Upper lobe of right lung (tissue), 1 donor: ENCODE results near the gene SUGCT. TPM values are rescaled to one million over a fixed set of nuclear protein-coding genes. Genes with fewer than 3 reads are reported as not detected.
"Not testable (repeated sequence)": the region's sequence is repeated elsewhere in the genome, so short reads cannot be mapped to it uniquely, and the experiment has no call there.

ENCODE experiments used
- ATAC-seq: fragments of 200-7000 bp; cut with Tn5 transposase; one replicate; pipeline ENCODE4 v1.9.1; 2020; ENCODE audit warnings: mild to moderate bottlenecking, moderate library complexity
- DNase-seq: peaks from one replicate; pipeline ENCODE4 v3.0.0-alpha.2; 2020
- H3K27ac ChIP-seq: fragments of 200-600 bp; one replicate; pipeline ENCODE4 v1.8.0; 2022
- H3K27me3 ChIP-seq: fragments of 200-600 bp; one replicate; pipeline ENCODE4 v1.8.0; 2022; ENCODE audit warnings: mild to moderate bottlenecking
- H3K36me3 ChIP-seq: fragments of 200-600 bp; one replicate; pipeline ENCODE4 v1.8.0; 2022
- H3K4me1 ChIP-seq: fragments of 200-600 bp; one replicate; pipeline ENCODE4 v1.8.0; 2022
- H3K4me3 ChIP-seq: fragments of 200-600 bp; one replicate; pipeline ENCODE4 v1.8.0; 2022; ENCODE audit warnings: mild to moderate bottlenecking
- H3K9me3 ChIP-seq: fragments of 200-600 bp; one replicate; pipeline ENCODE4 v1.8.0; 2022
- CTCF ChIP-seq: fragments of 200-600 bp; IDR thresholded peaks from one replicate; pipeline ENCODE4 v1.8.0; 2022; ENCODE audit warnings: antibody characterized with exemption
- intact Hi-C: fragments of 100-400 bp; cut with DNase I; formaldehyde crosslinking; loops from one replicate; pipeline ENCODE4 v1.11.0; 2022
- total RNA-seq: library from RNA; stranded (reverse); fragmentation: NEBNext Ultra II Directional; extraction: Animal tissue kit (Norgen Biotek cat#: 25700); gene quantifications from one replicate; pipeline ENCODE4 v1.2.1, GENCODE V29; 2021
- donor health status: DM: no; HTN: yes; CAD: no; lungs with severe emphysema.

SUGCT gene
- total RNA-seq, 1 donor from 2014 or later: 4.1 TPM

- Histone ChIP-seq H3K4me1 (no peaks in the 10 kb centered on the region), H3K27ac (no peak overlapping the region), H3K9me3 (no peaks in the 10 kb centered on the region), H3K27me3 (no peaks in the 10 kb centered on the region), H3K36me3 (no peaks in the 10 kb centered on the region), H3K4me3 (no peak overlapping the region)
- ATAC-seq (no peak), DNase-seq (no peak)
- no peak for TF ChIP-seq CTCF
- intact Hi-C loops: no loop called here
Measured at GRCh38 chr7:40148671-40149070, 13.9 kb downstream of the SUGCT start.

- intact Hi-C loops: no loop called here
- no peaks in the 10 kb centered on the region for H3K27me3 ChIP-seq
- H3K27ac ChIP-seq: no peak overlapping the region
- TF ChIP-seq CTCF: no peak
- H3K36me3 ChIP-seq: no peaks in the 10 kb centered on the region
- no peak overlapping the region for H3K4me3 ChIP-seq
- no peaks in the 10 kb centered on the region for H3K4me1 ChIP-seq
- ATAC-seq: no peak
- no peak for DNase-seq
- H3K9me3 ChIP-seq: no peaks in the 10 kb centered on the region
Measured at GRCh38 chr7:40151504-40151903, 16.7 kb downstream of the SUGCT start.

GRCh38 chr7:40156988-40157387 is 22.2 kb downstream of the SUGCT start:
- Histone ChIP-seq H3K27ac (no peak overlapping the region), H3K4me1 (no peaks in the 10 kb centered on the region), H3K27me3 (no peaks in the 10 kb centered on the region), H3K9me3 (no peaks in the 10 kb centered on the region), H3K4me3 (no peak overlapping the region), H3K36me3 (no peaks in the 10 kb centered on the region)
- no peak for ATAC-seq
- no peak for DNase-seq
- TF ChIP-seq CTCF: no peak
- intact Hi-C loops: no loop called here

- TF ChIP-seq CTCF: no peak
- Histone ChIP-seq H3K9me3 (no peaks in the 10 kb centered on the region), H3K4me3 (no peak overlapping the region), H3K27ac (no peak overlapping the region), H3K27me3 (no peaks in the 10 kb centered on the region), H3K4me1 (no peaks in the 10 kb centered on the region), H3K36me3 (no peaks in the 10 kb centered on the region)
- DNase-seq: no peak
- no peak for ATAC-seq
- intact Hi-C loops: no loop called here
Measured at GRCh38 chr7:40162516-40162915, 27.7 kb downstream of the SUGCT start.

GRCh38 chr7:40165216-40165615 is 30.4 kb downstream of the SUGCT start:
- TF ChIP-seq CTCF: no peak
- Histone ChIP-seq H3K27ac (no peak overlapping the region), H3K4me3 (no peak overlapping the region), H3K9me3 (no peaks in the 10 kb centered on the region), H3K27me3 (no peaks in the 10 kb centered on the region), H3K36me3 (no peaks in the 10 kb centered on the region), H3K4me1 (no peaks in the 10 kb centered on the region)
- no peak for ATAC-seq
- intact Hi-C loops: no loop called here
- no peak for DNase-seq

GRCh38 chr7:40167291-40167690 is 32.5 kb downstream of the SUGCT start:
- no peaks in the 10 kb centered on the region for H3K36me3 ChIP-seq
- intact Hi-C loops: no loop called here
- H3K4me3 ChIP-seq: no peak overlapping the region
- H3K9me3 ChIP-seq: no peaks in the 10 kb centered on the region
- no peak overlapping the region for H3K27ac ChIP-seq
- DNase-seq (no peak), ATAC-seq (no peak)
- H3K27me3 ChIP-seq: no peaks in the 10 kb centered on the region
- TF ChIP-seq CTCF: no peak
- H3K4me1 ChIP-seq: no peaks in the 10 kb centered on the region

GRCh38 chr7:40168266-40168665 is 33.5 kb downstream of the SUGCT start:
- H3K4me1 ChIP-seq, intact Hi-C loops, H3K27ac ChIP-seq, DNase-seq, ATAC-seq, H3K36me3 ChIP-seq, H3K9me3 ChIP-seq, H3K27me3 ChIP-seq, H3K4me3 ChIP-seq: not testable (repeated sequence)

GRCh38 chr7:40173121-40173520 is 38.3 kb downstream of the SUGCT start:
- H3K9me3 ChIP-seq, DNase-seq, H3K27ac ChIP-seq, ATAC-seq, H3K36me3 ChIP-seq, H3K27me3 ChIP-seq, H3K4me3 ChIP-seq, H3K4me1 ChIP-seq, intact Hi-C loops: not testable (repeated sequence)

GRCh38 chr7:40175256-40175655 is 40.5 kb downstream of the SUGCT start:
- intact Hi-C loops, H3K4me3 ChIP-seq, ATAC-seq, H3K36me3 ChIP-seq, H3K9me3 ChIP-seq, H3K4me1 ChIP-seq, H3K27ac ChIP-seq, DNase-seq, H3K27me3 ChIP-seq: not testable (repeated sequence)
